ENCODE data around the gene PLA2G1B. TPM values are rescaled to one million over a fixed set of nuclear protein-coding genes. Genes with fewer than 3 reads are reported as not detected.
"Not testable (repeated sequence)": the region's sequence is repeated elsewhere in the genome, so short reads cannot be mapped to it uniquely, and the experiment has no call there.

PLA2G1B gene
- total RNA-seq, 1 donor = not detected

DNA sequence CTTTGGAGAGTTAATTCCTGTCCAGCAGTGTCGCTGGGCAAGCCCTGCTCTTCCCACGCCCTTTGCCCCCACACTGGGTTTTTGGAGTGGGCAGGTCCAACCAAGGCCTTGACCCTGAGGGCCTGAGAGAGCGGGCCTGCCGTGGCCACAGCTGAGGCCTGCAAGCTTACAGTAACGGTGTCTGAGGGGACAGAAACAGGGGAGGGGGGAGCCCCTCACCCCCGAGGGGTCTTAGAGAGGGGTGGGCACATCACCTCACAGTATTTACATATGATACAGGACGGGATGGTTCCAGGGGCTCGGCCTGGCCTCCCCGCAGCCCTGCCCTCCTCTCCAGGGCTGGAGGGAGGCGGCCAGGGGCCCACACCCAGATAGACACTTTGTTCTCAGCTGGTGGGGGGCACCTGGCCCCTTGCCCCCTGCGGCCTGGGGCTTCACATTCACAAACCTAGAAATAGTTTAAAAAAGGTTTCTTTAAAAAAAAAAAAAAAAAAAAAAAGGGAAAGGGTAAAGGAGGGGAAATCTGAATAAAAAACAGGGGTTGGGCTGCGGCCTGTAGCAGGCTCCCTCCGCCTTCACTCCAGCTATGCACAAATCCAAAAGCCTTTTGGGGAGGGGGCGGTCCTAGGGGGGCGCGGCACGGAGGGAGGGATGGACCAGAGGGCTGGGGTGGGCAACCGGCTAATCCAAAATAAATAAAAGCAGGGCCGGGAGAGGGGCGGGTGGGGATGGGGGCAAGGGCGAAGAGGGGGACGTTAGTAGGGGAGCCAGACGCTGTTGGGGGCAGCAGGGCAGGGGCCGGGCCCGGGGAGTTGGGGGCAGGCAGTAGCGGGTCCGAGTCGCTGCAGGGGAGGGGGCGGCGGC lies 14.8 kb upstream of the PLA2G1B start:
- no peak overlapping the region for H3K4me3 ChIP-seq (ENCODE audit: low read depth, low read length)
- TF ChIP-seq, protein P1, sequence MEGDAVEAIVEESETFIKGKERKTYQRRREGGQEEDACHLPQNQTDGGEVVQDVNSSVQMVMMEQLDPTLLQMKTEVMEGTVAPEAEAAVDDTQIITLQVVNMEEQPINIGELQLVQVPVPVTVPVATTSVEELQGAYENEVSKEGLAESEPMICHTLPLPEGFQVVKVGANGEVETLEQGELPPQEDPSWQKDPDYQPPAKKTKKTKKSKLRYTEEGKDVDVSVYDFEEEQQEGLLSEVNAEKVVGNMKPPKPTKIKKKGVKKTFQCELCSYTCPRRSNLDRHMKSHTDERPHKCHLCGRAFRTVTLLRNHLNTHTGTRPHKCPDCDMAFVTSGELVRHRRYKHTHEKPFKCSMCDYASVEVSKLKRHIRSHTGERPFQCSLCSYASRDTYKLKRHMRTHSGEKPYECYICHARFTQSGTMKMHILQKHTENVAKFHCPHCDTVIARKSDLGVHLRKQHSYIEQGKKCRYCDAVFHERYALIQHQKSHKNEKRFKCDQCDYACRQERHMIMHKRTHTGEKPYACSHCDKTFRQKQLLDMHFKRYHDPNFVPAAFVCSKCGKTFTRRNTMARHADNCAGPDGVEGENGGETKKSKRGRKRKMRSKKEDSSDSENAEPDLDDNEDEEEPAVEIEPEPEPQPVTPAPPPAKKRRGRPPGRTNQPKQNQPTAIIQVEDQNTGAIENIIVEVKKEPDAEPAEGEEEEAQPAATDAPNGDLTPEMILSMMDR (IDR thresholded peaks at IDR 0.05; ENCODE audit: insufficient read depth, low read depth, low read length) = no peak
- DNase-seq (ENCODE audit: low read depth) = no peak

DNA sequence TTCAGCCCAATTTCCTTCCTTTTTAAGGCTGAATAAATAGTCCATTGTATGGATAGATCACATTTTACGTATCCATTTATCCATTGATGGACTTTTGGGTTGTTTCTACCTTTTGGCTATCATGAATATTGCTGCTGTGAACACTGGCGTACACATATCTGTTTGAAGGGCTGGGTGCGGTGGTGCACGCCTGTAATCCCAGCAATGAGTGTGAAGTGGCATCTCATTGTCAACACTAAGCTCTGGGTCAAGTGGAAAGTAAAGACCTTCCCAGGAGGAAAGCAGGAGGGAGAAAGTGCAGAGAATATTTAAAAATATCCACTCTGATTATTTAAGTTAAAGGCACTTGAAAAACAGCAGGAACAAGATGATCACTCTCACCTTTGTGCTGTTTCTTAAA lies 11.7 kb upstream of the PLA2G1B start:
- no peak for DNase-seq (ENCODE audit: low read depth)
- no peak overlapping the region for H3K4me3 ChIP-seq (ENCODE audit: low read depth, low read length)
- TF ChIP-seq, protein P1 (IDR thresholded peaks at IDR 0.05; ENCODE audit: insufficient read depth, low read depth, low read length) = no peak

DNA sequence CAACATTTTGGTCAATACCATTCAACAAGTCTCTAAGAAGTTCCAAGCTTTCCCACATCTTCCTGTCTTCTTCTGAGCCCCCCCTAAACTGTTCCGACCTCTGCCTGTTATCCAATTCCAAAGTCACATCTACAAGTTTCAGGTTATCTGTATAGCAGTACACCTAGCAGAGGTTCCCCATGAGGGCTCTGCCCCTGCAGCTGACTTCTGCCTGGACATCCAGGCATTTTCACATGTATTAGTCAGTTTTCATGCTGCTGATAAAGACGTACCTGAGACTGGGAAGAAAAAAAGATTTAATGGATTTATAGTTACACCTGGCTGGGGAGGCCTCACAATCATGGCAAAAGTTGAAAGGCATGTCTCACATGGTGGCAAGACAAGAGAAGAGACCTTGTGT lies 10.2 kb upstream of the PLA2G1B start:
- TF ChIP-seq, protein P1 (IDR thresholded peaks at IDR 0.05; ENCODE audit: insufficient read depth, low read depth, low read length) = no peak
- DNase-seq (ENCODE audit: low read depth) = no peak
- H3K4me3 ChIP-seq (ENCODE audit: low read depth, low read length) = no peak overlapping the region

GRCh38 chr12:120336392-120336791 lies 8.8 kb upstream of the PLA2G1B start:
- DNase-seq (ENCODE audit: low read depth); H3K4me3 ChIP-seq (ENCODE audit: low read depth, low read length): not testable (repeated sequence)

DNA sequence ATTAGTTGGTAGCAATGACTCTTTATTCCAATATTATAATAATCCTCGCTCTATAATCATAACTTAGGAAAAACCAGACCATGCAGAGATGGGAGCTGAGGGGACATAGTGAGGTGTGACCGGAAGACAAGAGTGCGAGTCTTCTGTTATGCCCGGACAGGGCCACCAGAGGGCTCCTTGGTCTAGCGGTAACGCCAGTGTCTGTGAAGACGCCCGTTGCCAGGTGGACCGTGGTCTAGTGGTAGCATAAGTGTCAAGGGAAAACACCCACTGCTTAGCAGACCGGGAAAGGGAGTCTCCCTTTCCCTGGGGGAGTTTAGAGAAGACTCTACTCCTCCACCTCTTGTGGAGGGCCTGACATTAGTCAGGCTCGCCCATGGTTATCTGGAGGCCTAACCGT lies 7.9 kb upstream of the PLA2G1B start:
- TF ChIP-seq, protein P1 (IDR thresholded peaks at IDR 0.05; ENCODE audit: insufficient read depth, low read depth, low read length) = peak; percentile 68
- DNase-seq (ENCODE audit: low read depth) = peak; percentile 33

DNA sequence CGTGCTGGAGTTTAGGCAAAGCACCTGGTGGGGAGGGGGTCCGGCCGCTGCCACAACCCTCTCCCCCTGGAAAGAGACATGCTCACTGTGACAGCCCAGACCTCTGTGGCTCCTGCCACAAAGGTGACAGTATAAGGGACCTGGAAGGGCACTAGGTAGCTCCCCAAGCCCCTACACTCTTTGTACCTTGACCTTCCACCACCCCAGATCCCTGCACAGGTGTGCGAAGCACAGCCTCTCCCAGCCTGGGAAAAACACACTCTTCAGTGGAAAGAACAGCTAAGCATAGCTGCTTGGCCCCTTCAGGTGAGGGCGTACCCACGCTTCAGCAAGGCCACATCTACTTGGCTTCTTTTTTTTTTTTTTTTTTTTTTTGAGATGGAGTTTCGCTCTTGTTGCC lies 4.9 kb upstream of the PLA2G1B start:
- no peak overlapping the region for H3K4me3 ChIP-seq (ENCODE audit: low read depth, low read length)
- TF ChIP-seq, protein P1 (IDR thresholded peaks at IDR 0.05; ENCODE audit: insufficient read depth, low read depth, low read length) = no peak
- no peak for DNase-seq (ENCODE audit: low read depth)

More for the DNA sequence above, 7.9 kb upstream of the PLA2G1B start:
- not testable (repeated sequence) for H3K4me3 ChIP-seq (ENCODE audit: low read depth, low read length)

DNA sequence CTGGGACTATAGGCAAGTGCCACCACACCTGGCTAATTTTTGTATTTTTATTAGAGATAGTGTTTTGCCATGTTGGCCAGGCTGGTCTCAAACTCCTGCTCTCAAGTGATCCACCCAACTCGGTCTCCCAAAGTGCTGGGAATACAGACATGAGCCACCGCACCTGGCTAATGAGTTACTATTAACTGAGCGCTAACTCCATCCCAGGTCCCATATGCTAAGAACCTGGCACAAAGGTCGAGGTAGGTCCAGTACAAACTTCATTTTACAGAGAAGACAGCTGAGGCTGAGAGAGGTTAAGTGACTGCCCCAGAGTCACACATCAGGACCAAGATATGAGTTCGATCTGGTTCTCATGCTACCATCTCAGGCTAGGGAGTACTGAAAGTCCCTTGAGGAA lies 4.5 kb upstream of the PLA2G1B start:
- H3K4me3 ChIP-seq (ENCODE audit: low read depth, low read length) = no peak overlapping the region
- TF ChIP-seq, protein P1 (IDR thresholded peaks at IDR 0.05; ENCODE audit: insufficient read depth, low read depth, low read length) = no peak
- no peak for DNase-seq (ENCODE audit: low read depth)
